Loucy (cell line): Measurements from ENCODE around the gene TEX12.
A peak's percentile ranks its signal among the peaks of the same experiment; 100 is the strongest.

Experiments
- H2AFZ ChIP-seq: fragments of 200-600 bp; sonication (generic); 2 replicates; pipeline ENCODE4 v1.6.0; 2016; ENCODE audit warnings: antibody characterized with exemption, mild to moderate bottlenecking, low read length, moderate library complexity
- H3F3A ChIP-seq: fragments of 200-600 bp; 2 replicates; pipeline ENCODE4 v1.6.0; 2016; ENCODE audit warnings: antibody characterized with exemption, low read depth, mild to moderate bottlenecking
- H3K27me3 ChIP-seq: fragments of 200-600 bp; sonication (generic); 2 replicates; pipeline ENCODE4 v1.6.1; 2014; ENCODE audit warnings: low read length, mild to moderate bottlenecking; ENCODE audit not compliant: insufficient read depth, poor library complexity, severe bottlenecking
- H3K36me3 ChIP-seq: fragments of 200-600 bp; sonication (generic); 2 replicates; pipeline ENCODE4 v1.6.1; 2016; ENCODE audit warnings: low read length; ENCODE audit not compliant: insufficient read depth
- H3K4me1 ChIP-seq: fragments of 200-600 bp; sonication (generic); 2 replicates; pipeline ENCODE4 v1.5.1; 2014; ENCODE audit warnings: low read length, mild to moderate bottlenecking; ENCODE audit not compliant: insufficient read depth, poor library complexity, severe bottlenecking
- H3K4me2 ChIP-seq: fragments of 200-600 bp; sonication (generic); 2 replicates; pipeline ENCODE4 v1.6.0; 2014; ENCODE audit warnings: antibody characterized with exemption, low read length, low read depth, mild to moderate bottlenecking; ENCODE audit not compliant: poor library complexity, severe bottlenecking
- H3K4me3 ChIP-seq: fragments of 200-600 bp; sonication (generic); 2 replicates; pipeline ENCODE4 v1.5.1; 2014; ENCODE audit warnings: low read length, mild to moderate bottlenecking, mixed read lengths; ENCODE audit not compliant: poor library complexity, severe bottlenecking
- H3K79me2 ChIP-seq: fragments of 200-600 bp; sonication (generic); 2 replicates; pipeline ENCODE4 v1.6.1; 2014; ENCODE audit warnings: low read length; ENCODE audit not compliant: insufficient read depth
- H3K9ac ChIP-seq: fragments of 200-600 bp; sonication (generic); 2 replicates; pipeline ENCODE4 v1.6.0; 2014; ENCODE audit warnings: mild to moderate bottlenecking, low read depth, low read length, moderate library complexity; ENCODE audit not compliant: poor library complexity, severe bottlenecking
- H3K9me2 ChIP-seq: fragments of 200-600 bp; sonication (generic); replicated peaks from 2 replicates; pipeline ENCODE4 v1.6.1; 2016; ENCODE audit warnings: low read depth, low read length, mixed read lengths
- H3K9me3 ChIP-seq: fragments of 200-600 bp; sonication (generic); 2 replicates; pipeline ENCODE4 v1.6.1; 2014; ENCODE audit warnings: mild to moderate bottlenecking, antibody characterized with exemption, low read length, low read depth; ENCODE audit not compliant: insufficient read depth
- H4K20me1 ChIP-seq: fragments of 200-600 bp; sonication (generic); 2 replicates; pipeline ENCODE4 v1.6.0; 2014; ENCODE audit warnings: antibody characterized with exemption, low read length, mild to moderate bottlenecking; ENCODE audit not compliant: insufficient read depth, poor library complexity, severe bottlenecking
- CTCF ChIP-seq: fragments of 200-600 bp; sonication (generic); conservative IDR thresholded peaks from 2 replicates; pipeline ENCODE4 v1.5.1; 2014; ENCODE audit warnings: mild to moderate bottlenecking, antibody characterized with exemption, low read length
- EZH2phosphoT487 ChIP-seq: fragments of 200-600 bp; IDR thresholded peaks from 2 replicates; pipeline ENCODE4 v1.6.1; 2018; ENCODE audit warnings: antibody characterized with exemption, mild to moderate bottlenecking, moderate library complexity, borderline replicate concordance

TEX12 gene

GRCh38 chr11:112175599-112175952 lies 8.4 kb downstream of the TEX12 start:
- Histone ChIP-seq H3K9me2 (no peaks in the 10 kb centered on the region), H3F3A (peaks cover 3% of the 10 kb centered on the region; the same call in 1 of the 2 replicates), H3K4me3 (peak overlapping the region; percentile 62), H3K9ac (no peak overlapping the region), H3K36me3 (no peaks in the 10 kb centered on the region), H3K4me1 (peaks cover 34% of the 10 kb centered on the region), H3K9me3 (no peaks in the 10 kb centered on the region), H3K4me2 (peak overlapping the region; percentile 73), H3K27me3 (no peaks in the 10 kb centered on the region), H4K20me1 (no peaks in the 10 kb centered on the region), H2AFZ (peak overlapping the region; percentile 46), H3K79me2 (no peaks in the 10 kb centered on the region)
- no peak for TF ChIP-seq CTCF
- TF ChIP-seq EZH2phosphoT487: no peak

- H3K9me3 ChIP-seq: no peaks in the 10 kb centered on the region
- no peaks in the 10 kb centered on the region for H3K79me2 ChIP-seq
- H3K36me3 ChIP-seq: no peaks in the 10 kb centered on the region
- no peak for TF ChIP-seq EZH2phosphoT487
- TF ChIP-seq CTCF: no peak
- H3K4me2 ChIP-seq: no peak overlapping the region
- H2AFZ ChIP-seq: no peak overlapping the region
- no peaks in the 10 kb centered on the region for H3K27me3 ChIP-seq
- no peak overlapping the region for H3K4me3 ChIP-seq
- H4K20me1 ChIP-seq: no peaks in the 10 kb centered on the region
- H3K9ac ChIP-seq: no peak overlapping the region
- H3K9me2 ChIP-seq: no peaks in the 10 kb centered on the region
- H3F3A ChIP-seq: peaks cover 3% of the 10 kb centered on the region; the same call in 1 of the 2 replicates
- peaks cover 34% of the 10 kb centered on the region for H3K4me1 ChIP-seq
These were observed 8.9 kb downstream of the TEX12 start for GRCh38 chr11:112176077-112176476.

DNA sequence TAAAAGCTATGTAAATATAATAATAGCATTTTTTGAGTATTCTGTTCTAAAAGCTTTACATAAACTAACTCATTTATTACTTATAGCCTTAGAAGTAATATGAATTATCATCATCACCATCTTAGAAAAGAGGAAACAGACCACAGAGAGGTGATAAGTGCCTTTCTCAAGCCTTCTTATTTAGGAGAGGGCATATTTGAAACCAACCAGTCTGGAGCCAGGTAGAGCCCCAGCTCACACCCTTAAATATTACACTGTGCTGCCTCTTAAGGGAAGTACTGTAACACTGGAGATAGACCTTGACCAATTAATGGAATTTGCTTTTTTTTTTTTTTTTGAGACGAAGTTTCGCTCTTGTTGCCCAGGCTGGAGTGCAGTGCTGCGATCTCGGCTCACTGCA lies 10.4 kb downstream of the TEX12 start:
- H3K36me3 ChIP-seq: no peaks in the 10 kb centered on the region
- no peaks in the 10 kb centered on the region for H4K20me1 ChIP-seq
- no peak for TF ChIP-seq CTCF
- no peak for TF ChIP-seq EZH2phosphoT487
- H3K9me2 ChIP-seq: no peaks in the 10 kb centered on the region
- H3K4me1 ChIP-seq: peaks cover 30% of the 10 kb centered on the region
- no peaks in the 10 kb centered on the region for H3K79me2 ChIP-seq
- H3K9ac ChIP-seq: no peak overlapping the region
- H3K4me3 ChIP-seq: no peak overlapping the region
- H3K4me2 ChIP-seq: no peak overlapping the region
- H2AFZ ChIP-seq: no peak overlapping the region
- no peaks in the 10 kb centered on the region for H3K27me3 ChIP-seq
- H3F3A ChIP-seq: peaks cover 3% of the 10 kb centered on the region; the same call in 1 of the 2 replicates
- no peaks in the 10 kb centered on the region for H3K9me3 ChIP-seq
